Prostate gland (tissue), 1 donor: Measurements from ENCODE around the gene ARHGEF25.

ENCODE experiments used
- POLR2A ChIP-seq: fragments of 450-650 bp; IDR thresholded peaks from one replicate; pipeline ENCODE4 v1.6.1; 2016; ENCODE audit warnings: antibody characterized with exemption, mild to moderate bottlenecking
- POLR2AphosphoS5 ChIP-seq: sonication (generic); formaldehyde crosslinking; IDR thresholded peaks from one replicate; pipeline ENCODE4 v1.6.1; 2017; ENCODE audit warnings: antibody characterized with exemption

GRCh38 chr12:57604992-57605810 lies 6.0 kb upstream of the ARHGEF25 start:
- no peak for TF ChIP-seq POLR2AphosphoS5
- no peak for TF ChIP-seq POLR2A
